HFF-Myc (cell line): ENCODE measurements around the gene RHOV.

ENCODE experiments used
- DNase-seq: peaks from one replicate; pipeline ENCODE4 v3.0.0-alpha.2; 2011; ENCODE audit warnings: low read depth; ENCODE audit errors: extremely low read depth
- H3K4me3 ChIP-seq: replicated peaks from 2 replicates; pipeline ENCODE4 v1.5.1; 2011; ENCODE audit warnings: low read depth, mild to moderate bottlenecking, control low read depth, low read length
- TF ChIP-seq, protein P1 (sequence below): IDR thresholded peaks from 2 replicates; pipeline ENCODE4 v1.5.1; 2012; ENCODE audit warnings: mild to moderate bottlenecking, low read depth, low read length, control low read depth; ENCODE audit errors: missing control alignments

The RHOV gene

DNA sequence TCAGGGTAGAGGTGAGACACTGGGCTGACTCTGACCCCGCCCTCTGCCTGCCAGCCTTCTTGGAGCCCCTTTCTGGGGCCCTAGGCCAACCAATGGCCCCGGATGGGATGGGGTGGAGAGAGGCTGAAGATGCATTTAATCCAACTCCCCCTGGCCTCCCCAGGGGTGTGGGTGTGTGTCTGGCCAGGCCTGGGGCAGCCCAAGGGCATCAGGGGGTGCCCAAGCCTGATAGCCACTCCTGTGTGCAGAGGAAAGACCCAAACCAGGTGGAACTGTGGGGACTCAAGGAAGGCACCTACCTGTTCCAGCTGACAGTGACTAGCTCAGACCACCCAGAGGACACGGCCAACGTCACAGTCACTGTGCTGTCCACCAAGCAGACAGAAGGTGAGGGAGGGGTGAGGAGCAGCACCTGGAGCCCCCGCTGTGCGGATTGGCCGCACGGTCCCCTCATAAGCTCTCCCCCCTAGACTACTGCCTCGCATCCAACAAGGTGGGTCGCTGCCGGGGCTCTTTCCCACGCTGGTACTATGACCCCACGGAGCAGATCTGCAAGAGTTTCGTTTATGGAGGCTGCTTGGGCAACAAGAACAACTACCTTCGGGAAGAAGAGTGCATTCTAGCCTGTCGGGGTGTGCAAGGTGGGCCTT, 20.7 kb downstream of the RHOV start:
- TF ChIP-seq, protein P1, sequence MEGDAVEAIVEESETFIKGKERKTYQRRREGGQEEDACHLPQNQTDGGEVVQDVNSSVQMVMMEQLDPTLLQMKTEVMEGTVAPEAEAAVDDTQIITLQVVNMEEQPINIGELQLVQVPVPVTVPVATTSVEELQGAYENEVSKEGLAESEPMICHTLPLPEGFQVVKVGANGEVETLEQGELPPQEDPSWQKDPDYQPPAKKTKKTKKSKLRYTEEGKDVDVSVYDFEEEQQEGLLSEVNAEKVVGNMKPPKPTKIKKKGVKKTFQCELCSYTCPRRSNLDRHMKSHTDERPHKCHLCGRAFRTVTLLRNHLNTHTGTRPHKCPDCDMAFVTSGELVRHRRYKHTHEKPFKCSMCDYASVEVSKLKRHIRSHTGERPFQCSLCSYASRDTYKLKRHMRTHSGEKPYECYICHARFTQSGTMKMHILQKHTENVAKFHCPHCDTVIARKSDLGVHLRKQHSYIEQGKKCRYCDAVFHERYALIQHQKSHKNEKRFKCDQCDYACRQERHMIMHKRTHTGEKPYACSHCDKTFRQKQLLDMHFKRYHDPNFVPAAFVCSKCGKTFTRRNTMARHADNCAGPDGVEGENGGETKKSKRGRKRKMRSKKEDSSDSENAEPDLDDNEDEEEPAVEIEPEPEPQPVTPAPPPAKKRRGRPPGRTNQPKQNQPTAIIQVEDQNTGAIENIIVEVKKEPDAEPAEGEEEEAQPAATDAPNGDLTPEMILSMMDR, result no peak
- H3K4me3 ChIP-seq, result no peak overlapping the region
- DNase-seq, result no peak

DNA sequence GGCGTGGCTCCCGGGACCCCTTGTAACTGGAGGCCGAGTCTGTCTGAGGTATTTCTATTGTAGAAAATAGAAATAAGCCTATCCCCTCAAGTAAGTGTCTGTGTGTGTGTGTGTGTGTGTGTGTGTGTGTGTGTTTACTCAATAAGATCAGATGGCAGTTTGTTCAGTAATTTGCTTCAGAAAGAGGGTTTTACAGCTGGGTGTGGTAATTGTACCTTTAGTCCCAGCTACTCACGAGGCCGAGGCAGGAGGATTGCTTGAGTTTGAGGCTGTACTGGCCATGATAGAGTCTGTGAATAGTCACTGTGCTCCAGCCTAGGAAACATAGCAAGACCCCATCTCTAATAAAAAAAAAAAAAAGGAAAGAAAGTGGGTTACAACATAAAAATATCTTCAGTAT, 21.5 kb downstream of the RHOV start:
- DNase-seq, result no peak
- H3K4me3 ChIP-seq, result no peak overlapping the region
- TF ChIP-seq, protein P1, result no peak

DNA sequence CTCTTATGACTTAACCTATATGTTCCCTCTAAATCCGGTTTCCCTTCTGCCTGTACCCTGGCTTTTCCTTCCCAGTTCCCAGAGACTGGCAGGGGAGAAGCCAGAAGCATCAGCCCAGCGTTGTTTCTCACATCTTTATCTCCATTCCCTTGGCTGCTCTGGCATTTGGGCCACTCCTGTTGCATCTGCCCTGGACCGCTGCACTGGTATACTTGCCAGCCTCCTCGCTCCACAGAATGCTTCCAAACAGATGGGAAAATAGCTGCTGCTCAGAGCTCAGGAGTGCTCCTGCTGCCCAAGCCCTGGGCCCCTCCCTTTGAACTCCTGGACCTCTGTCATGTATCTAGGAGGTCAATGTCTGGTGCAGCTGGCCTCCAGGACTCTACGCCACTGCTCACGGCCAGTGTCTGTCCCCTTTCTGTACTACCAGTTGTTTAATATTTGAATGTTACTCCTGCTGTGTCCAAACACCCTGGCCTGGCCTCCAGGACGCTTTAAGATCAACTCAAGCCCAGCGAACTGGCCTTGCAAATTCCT, 23.4 kb downstream of the RHOV start:
- no peak for DNase-seq
- TF ChIP-seq, protein P1, result no peak
- no peak overlapping the region for H3K4me3 ChIP-seq

DNA sequence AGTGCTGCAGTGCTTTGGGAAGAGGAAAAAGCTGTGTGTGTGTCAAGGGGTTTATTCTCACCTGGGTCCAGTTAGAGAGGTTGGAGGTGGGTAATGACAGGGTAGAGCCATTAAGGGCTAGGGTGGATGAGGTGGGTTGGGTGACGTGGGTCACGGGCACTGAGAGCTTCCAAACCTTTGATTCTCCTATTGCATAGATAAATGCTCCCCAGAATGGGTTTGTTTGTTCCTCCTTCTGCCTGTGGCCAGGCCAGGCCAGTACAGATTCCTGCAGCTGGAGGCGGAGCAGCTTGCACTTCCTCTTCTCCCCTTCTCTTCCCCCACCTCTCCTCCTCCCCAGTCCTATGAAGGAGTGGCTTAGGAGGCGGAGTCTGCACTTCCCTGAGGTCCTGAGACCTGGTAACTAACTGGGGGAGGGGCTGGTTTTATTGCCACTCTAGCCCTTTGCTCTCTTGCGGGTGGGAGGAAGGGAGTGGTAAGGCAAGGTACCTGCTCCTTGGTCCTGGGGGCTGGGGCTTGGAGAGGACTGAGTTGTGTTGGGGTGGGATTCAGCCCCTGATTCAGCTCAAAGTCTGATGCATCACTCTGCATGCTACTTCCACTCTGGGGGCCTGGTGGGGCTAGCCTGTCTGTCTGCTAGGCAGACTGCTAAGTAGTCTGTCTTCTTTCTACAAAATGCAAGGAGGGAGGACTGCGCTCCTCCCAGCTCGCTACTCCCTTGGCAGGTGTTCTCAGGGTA, 26.6 kb downstream of the RHOV start:
- H3K4me3 ChIP-seq, result no peak overlapping the region
- DNase-seq, result no peak
- TF ChIP-seq, protein P1, result no peak

DNA sequence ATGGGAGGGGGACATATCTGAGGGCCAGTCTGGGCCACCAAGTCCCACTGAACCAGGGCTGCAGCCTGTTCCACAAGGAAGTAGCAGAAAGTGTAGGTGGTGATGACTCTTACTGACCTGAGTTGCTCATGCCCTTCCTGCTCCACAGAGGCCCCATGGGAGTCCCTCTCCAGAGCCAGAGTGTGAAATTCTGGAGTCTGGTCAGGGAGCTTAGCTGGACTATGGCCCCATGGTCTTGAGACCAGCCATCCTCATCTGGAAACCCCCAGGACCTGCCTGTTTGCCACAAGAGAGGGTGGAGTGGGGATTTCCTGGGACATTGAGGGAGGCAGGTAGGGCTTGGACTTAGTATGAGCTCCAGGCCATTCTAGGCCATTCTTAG, 27.2 kb downstream of the RHOV start:
- H3K4me3 ChIP-seq, result no peak overlapping the region
- DNase-seq, result no peak
- TF ChIP-seq, protein P1, result no peak

DNA sequence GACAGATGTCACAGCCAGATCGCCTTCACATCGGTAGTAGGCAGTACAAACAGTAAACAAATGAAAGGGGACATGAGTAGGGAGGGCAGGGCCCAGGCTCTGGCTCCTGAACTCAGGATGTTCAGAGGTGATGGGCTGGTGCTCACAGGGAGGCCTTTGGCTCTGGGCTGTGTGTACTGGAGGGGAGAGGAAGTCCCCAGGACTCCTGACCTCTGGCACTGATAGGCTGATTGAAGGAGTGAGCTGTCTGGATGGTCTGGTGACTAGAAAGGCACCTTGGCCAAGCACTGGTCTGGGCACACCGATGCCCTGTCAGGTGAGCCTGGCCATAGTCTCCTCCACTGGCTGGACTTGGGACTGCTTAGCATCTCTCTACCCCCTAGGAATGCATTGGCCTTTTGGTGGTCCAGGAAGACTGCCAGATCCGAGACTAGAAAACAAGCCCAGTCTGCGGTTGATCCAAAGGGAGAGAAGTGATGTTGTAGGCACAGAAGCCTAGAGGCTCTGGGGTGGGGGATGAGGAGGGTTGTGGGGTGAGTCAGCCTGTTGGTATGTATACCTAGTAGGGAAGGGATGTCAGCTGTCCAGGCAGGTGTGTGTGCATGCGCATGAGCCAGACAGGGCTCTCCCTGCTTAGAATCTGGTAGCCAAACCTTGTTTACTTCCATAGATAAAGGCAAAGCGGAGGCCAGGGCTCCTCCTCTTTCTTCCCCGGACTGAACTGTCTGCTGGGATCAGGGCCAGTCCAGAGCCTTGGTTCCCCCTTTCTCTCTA, 28.3 kb downstream of the RHOV start:
- DNase-seq, result no peak
- TF ChIP-seq, protein P1, result no peak
- H3K4me3 ChIP-seq, result no peak overlapping the region
